AG20443 (cell line): Measurements from ENCODE around the gene C1R.
"Not testable (repeated sequence)": the region's sequence is repeated elsewhere in the genome, so short reads cannot be mapped to it uniquely, and the experiment has no call there.

ENCODE experiments used
- DNase-seq: peaks from one replicate; pipeline ENCODE4 v3.0.0; 2012; ENCODE audit warnings: low spot score, mixed read lengths

The C1R gene

DNA sequence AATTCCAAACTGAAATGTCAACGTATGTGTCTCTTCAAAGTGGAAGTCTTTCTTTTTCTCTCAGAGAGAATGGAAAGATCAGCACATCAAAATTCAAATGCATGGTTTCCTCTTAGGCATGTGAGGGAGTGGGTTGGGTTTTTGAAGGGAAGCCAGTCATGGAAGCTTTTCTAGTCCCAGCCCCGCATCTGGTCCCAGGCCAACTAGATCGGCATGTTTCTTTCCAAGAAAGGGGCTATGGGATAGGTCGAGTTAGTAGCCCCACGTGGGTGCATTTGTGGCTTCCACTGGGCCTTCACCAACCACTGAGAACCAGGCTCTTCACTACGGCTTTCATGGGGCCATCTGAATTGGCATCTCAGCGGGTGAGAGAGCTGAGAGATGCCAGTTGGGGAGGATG is 25.1 kb downstream of the C1R start:
- no peak for DNase-seq

DNA sequence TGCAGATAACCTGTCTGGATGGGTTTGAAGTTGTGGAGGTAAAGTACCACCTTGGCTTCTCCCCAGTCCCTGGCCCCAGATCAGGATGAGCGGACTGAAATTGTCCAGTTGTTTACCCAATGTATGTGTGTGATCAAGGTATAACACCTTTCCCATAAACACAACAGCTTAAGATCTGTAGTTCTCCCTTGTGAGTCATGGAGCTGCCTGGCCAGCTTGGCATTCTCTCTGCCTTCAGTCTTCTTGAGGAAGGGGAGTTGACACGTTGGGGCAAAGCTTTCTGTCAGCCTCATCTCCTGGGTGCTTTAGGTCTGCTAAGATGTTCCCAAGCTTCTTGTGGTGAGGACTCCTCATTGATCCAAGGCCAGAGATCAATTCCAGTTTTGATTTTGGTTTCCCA is 25.6 kb downstream of the C1R start:
- DNase-seq = no peak

DNA sequence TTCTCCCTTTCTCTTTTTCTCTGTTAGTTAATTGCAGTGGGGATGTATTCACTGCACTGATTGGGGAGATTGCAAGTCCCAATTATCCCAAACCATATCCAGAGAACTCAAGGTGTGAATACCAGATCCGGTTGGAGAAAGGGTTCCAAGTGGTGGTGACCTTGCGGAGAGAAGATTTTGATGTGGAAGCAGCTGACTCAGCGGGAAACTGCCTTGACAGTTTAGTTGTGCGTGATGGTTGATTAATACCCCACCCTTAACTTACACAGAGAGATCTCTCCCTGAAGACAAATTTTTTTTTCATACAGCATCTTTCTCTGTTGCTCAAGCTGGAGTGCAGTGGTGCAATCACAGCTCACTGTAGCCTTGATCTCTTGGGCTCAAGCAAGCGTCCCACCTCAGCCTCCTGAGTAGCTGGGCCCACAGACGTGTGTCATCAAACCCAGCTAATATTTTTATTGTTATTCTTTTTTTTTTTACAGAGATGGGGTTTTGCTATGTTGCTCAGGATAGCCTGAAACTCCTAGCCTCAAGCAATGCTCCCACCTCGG is 27.1 kb downstream of the C1R start:
- DNase-seq = no peak

DNA sequence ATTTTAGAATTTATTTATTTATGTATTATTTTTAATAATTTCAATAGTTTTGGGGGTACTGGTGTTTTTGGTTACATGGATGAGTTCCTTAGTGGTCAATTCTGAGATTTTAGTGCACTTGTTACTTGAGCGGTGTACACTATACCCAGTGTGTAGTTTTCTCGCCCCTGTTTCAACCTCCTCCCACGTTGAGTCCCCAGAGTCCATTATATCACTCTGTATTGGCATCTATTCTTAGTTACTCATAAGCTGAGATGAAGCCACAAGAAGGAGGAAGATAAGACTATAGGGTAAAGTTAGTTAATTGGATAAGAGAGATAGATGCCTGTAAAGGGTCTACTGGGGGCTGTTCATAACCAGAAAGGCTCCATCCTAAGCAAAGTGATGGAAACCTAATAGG is 27.7 kb downstream of the C1R start:
- DNase-seq = no peak

DNA sequence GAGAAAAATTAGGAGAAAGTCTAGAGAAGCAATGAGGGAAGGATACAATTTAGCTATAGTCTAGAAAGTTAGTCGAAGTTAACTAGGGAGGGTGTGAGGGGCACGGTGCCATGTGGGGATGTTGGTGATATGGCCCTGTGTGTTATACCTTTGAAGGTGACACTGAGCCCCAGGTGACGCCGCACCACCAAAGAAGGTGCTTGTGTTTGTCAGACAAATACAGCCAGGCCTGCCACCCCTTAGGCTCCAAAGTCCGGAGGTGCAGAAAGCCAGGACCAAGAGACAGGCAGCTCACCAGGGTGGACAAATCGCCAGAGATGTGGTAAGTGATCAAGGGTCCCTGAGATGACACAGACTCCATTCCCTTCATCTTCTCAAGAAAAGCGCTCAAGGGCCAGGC is 30.6 kb downstream of the C1R start:
- DNase-seq = no peak

DNA sequence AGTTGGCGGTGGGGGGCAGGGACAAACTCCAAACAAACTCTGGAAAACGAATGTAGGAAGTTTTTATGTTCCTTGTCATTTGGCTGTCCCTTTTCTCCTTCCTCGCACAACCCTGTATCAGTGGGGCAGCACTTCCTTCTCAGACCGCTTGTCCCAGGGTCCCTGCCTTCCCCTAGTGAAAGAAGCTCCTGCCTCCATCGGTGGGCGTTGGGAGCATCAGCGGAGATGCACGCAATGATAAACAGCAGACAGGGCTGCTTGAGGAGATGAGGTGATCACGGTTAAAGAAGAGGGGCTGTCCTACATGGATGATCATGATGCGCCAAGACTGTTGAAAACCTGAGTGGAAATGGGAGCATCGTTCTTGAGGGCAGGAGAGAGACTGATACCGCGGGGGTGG is 31.1 kb downstream of the C1R start:
- peak; percentile 33 for DNase-seq

DNA sequence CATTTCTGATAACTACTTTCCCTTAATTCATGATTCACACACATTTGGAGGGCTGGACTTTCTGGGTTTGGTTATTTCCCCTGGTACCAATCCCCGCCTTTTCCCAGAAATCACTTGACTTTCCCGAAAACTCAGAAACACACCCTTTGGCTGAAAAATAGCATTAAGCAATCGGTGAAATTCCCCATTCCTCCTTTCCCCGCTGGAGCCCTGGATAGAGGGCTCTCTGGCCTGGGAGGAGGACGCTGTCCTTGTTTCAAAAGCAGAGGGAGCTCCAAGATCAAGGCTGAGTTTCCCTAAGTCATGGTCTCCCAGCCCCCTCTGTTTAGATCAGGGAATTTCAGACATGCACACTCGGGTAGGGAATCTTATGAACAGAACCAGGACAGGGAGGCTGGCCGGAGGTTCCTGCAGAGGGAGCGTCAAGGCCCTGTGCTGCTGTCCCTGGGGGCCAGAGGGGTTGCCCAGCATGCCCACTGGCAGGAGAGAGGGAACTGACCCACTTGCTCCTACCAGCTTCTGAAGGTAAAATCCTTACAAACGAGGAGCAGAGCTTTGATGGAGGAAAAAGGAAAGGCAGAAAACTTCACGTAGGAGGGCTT is 31.8 kb downstream of the C1R start, which contains the start of gene C1S:
C1S (plus strand) TSS at position 366 of the 602 bp plus-strand sequence. CDS start 1,195 bp downstream, outside the sequence.
- peak; percentile 96 for DNase-seq

DNA sequence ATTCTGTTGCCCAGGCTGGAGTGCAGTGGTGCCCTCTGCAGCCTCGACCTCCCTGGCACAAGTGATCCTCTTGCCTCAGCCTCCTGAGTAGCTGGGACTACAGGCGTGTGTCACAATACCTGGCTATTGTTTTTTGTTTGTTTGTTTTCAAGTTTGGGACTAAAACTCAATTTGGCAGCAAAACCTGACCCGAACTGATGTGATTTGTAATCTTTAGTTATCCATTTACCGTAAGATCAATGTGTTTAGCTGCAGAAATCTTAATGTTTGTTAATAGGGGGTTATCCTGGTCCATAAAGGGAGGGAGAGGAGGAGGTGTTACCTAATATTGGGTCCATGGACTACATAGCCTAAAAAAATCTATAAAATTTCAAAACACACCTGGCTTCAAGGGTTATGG is 32.5 kb downstream of the C1R start:
- DNase-seq = no peak

DNA sequence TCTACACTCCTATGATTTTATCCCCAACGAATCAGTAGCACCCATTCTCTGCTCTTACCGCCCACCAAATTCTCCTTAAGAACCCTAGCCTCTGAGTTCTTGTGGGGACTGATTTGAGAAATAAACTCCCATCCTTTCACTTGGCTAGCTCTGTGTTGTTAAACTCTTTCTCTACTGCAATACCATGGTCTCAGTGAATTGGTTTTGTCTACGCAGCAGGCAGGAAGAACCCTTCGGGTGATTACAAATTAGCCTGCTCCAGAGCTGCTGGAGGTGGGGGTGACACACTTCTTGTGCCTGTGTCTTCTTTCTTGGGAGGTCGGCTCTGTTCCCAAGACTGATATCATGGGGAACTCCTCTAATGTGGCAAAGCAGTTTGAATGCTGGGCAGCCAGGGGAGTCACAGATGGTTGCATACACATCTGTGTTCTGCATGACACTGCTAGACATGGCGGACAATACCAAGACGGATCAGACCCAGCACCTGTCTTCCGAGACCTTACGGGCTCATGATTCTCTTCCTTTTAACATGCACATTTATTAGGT is 33.3 kb downstream of the C1R start:
- DNase-seq = no peak

DNA sequence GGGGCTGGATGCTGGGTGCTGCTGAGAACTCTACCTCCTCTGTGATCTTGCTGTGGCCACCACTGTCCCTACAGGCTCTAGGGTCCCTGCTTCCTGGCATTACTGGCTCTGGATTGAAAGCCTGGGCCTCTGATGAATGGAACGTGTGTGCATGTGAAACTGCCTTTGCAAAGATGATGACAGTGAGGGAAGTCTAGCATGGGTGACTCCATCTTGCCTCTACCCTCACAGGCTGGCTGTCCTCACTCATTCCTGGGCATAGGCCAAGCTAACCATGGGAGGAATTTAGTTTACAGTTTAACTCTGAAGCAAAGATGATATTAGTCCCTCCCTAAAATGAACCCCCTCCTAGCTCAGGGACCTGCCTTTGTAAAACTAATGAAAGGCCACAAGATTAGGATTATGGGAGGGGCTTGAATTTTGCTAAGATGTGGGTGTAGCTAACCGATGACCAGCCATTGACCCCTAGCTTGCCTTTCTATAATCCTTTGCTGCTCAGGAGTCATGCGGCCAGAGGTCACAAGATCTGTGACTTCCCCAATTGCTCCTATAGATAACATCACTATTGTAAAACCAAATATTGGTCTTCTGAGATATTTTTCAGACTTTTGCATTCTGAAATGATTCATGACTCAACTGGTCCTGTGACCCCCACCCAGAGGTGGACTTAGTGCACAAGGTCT is 33.9 kb downstream of the C1R start:
- DNase-seq = no peak

DNA sequence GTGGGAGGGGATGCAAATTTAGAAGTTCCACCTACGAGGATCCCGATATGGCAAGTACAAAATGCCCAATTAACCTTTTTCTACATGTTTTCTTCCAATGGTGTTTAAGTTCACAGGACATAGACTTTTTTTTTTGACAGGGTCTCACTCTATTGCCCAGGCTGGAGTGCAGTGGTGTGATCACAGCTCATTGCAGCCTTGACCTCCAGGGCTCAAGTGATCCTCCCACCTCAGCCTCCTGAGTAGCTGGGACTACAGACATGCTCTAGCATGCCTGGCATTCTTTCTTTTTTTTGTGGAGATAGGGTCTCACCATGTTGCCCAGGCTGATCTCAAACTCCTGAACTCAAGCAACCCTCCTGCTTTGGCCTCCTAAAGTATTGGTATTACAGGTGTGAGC is 36.5 kb downstream of the C1R start:
- DNase-seq = not testable (repeated sequence)

DNA sequence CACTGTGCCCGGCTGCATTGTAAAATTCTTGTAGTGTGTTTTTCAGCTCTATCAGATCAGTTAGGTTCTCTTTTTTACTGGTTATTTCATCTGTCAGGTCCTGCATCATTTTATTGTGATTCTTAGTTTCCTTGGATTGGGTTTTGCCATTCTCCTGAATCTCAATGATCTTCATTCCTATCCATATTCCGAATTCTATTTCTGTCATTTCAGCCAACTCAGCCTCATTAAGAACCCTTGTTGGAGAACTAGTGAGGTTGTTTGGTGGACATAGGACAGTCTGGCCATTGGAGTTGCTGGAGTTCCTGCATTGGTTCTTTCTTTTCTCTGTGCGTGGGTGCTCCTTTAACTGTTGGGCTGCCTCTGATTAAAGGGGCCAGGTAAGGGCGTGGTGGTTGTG is 37.3 kb downstream of the C1R start:
- DNase-seq = no peak

DNA sequence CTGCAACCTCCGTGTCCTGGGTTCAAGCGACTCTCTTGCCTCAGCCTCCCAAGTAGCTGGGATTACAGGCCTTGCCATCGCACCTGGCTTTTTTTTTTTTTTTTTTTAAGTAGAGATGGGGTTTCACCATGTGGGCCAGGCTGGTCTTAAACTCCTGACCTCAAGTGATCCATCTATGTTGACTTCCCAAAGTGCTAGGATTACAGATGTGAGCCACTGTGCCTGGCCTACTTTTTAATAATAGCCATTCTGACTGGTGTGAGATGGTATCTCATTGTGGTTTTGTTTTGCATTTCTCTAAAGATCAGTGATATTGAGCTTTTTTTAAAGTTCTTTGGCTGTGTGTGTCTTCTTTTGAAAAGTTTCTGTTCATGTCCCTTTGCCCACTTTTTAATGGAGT is 42.3 kb downstream of the C1R start:
- not testable (repeated sequence) for DNase-seq

DNA sequence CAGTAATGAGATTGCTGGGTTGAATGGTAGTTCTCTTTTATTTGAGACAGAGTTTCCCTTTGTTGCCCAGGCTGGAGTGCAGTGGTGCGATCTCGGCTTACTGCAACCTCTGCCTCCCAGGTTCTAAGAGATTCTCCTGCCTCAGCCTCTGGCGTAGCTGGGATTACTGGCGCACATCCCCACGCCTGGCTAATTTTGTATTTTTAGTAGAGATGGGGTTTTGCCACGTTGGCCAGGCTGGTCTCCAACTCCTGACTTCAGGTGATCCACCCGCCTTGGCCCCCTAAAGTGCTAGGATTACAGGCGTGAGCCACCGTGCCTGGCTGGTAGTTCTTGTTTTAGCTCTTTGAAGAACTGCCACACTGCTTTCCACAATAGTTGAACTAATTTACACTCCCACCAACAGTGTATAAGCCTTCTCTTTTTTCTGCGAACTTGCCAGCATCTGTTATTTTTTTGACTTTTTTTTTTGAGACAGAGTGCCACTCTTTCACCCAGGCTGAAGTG is 42.7 kb downstream of the C1R start:
- DNase-seq = not testable (repeated sequence)

DNA sequence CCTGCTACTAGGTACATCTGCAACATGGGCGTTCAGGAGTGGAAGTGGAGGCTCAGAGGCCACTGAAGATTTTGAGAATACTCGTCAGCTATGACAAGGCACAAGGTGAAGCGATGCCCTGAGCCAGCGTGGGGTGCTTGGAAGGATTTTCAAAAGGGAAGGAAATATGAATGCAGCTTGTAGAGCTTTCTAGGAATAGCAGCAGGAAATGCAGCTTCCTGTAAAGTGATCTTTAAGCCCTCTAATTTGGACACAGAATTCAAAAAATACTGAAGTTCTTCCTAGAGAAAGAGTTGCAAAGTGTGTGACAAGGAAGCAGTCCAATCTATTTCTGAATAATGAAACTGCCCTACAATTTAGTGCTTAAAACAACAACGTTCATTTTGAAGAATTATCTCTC is 44.9 kb downstream of the C1R start:
- no peak for DNase-seq

DNA sequence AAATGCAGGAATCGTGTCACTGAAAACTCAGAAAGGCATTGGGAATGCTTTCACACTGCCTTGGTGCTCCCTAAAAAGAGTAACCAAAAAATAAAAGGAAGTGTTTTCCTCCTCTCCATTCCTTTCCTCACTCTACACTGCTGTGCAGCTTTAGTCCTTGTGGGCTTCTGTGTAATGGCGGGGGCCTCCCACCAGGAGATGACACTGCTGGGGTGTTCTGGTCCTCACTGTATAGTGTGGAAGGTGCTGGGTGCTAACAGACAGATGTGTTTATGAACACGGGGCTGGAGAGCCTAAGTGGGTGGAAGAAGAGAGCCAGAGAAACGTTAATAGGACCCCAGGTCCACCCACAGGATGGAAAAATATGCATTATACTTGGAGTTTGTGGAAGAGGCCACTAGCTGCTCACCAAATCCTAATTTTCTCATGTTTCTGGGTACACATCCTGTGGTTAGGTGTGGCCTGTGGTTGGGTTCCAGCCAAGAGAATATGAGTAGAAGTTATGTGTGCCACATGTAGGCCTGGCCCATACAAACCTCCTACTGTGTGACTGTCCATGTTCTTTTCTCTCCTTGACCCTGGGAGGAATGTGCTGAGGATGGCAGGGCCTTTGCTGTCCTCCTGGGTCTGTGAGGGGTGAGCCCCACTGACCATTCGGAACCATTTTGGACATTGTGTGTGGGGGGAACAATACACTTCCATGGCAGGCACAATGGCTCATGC is 45.7 kb downstream of the C1R start:
- DNase-seq = no peak

DNA sequence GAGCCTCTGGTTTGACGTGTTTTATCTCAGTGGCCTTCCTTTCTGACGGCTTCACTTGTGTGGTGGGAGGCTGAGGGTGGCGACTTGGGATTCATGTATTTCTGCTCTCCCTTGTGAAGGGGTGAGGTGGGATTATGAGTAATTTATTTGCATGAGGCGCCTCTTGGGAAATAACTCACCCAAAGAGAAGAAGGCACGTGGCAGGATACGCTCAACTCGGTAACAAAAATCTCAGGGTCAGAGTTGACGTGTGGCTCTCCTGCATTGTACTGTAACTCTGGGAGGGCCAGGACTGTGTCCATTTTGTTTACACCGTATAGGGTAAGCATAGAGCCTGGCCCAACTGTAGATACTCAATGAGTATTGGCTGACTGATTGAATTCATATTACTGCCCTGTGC is 46.3 kb downstream of the C1R start:
- no peak for DNase-seq

DNA sequence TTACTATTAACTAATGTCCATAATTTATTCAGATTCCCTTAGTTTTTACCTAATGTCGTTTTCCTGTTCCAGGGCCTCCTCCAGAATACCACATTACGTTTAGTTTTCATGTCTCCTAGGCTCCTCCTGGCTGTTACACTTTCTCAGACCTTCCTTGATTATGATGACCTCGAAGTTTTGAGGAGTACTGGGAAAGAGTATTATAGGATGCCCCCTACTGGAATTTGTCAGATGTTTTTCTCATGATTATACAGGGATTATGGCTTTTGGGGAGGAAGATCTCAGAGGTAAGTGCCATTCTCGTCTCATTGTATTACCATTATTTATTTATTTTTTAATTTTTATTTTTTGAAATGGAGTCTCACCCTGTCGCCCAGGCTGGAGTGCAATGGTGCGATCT is 49.4 kb downstream of the C1R start:
- peak; percentile 59 for DNase-seq

DNA sequence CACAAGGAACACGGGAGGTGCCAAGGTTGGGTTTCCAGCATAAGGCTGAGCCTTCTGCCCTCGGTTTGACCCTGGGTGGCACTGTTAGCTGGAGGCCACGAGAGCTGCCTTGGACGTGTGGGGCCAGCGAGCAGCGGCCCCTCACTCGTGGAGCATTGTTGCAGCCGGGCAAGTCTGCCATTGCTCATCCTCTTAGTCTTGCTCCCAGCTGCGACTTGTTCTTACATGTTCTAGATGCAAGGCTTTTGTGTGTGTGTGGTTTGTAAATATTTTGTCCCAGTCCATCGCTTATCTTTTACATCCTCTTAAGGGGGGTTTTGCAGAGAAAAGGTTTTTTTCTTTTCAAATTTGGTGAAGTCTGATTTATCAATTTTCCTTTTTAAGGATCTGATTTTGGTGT is 52.8 kb downstream of the C1R start:
- no peak for DNase-seq

DNA sequence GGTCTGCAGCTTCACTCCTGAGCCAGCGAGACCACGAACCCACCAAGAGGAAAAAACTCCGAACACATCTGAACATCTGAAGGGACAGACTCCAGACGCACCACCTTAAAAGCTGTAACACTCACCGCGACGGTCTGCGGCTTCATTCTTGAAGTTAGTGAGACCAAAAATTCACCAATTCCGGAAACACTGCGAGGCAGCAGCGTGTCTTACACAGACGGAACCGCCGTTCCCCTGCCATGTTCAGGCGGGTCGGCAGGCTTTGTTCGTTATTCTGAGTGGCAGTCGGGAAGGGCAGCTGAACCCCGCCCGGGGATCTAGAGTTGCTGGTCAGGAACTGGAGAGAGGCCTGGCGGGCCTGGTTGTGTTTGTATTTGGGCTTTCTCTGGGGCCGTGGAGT is 53.7 kb downstream of the C1R start:
- no peak for DNase-seq

DNA sequence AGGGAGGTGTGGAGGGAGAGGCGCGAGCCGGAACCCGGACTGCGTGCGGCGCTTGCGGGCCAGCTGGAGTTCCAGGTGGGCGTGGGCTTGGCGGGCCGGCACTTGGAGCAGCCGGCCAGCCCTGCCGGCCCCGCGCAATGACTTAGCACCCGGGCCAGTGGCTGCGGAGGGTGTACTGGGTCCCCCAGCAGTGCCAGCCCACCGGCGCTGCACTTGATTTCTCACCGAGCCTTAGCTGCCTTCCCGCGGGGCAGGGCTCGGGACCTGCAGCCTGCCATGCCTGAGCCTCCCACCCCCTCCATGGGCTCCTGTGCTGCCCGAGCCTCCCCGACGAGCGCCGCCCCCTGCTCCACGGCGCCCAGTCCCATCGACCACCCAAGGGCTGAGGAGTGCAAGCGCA is 54.8 kb downstream of the C1R start:
- not testable (repeated sequence) for DNase-seq

DNA sequence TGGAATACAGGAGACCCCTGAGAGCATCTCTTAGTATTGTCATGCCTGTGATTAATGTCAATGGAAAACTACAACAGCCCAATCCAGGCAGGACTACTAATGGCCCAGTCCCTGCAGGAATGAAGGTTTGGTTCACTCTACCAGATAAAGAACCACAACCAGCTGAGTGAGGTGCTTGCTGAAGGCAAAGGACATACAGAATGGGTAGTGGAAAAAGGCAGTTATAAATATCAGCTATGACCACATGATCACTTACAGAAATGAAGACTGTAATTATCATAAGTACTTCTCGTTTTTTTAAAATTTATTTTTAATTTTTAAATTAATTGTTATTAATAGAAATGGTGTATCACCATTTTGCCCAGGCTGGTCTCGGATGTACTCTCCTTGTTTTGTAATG is 56.8 kb downstream of the C1R start:
- no peak for DNase-seq

DNA sequence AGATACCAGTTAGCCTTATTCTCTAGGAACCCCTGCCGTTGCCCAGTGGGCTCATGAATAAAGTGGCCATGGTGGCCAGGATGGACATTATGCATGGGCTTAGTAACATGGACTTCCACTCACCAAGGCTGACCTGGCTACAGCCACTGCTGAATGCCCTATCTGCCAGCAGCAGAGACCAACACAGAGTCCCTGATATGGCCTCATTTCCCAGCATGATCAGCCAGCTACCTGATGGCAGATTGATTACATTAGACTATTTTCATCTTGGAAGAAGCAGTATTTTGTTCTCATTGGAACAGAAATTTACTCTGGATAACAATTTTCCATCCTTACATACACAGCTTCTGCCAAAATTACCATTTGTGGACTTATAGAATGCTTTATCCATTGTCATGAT is 57.8 kb downstream of the C1R start:
- no peak for DNase-seq
